Measurements from ENCODE around the gene HMGXB3. TPM values are rescaled to one million over a fixed set of nuclear protein-coding genes. Genes with fewer than 3 reads are reported as not detected.

The HMGXB3 gene
- total RNA-seq, 6 experiments from 2014 or later, result 7.7 to 28.3 (median 12.2) TPM

- Histone ChIP-seq H3K4me1 (peaks cover 0 to 8% (median 2%) of the 10 kb centered on the region in 4 donors), H3K9me3 (no peaks in the 10 kb centered on the region), H3K27ac (no peak overlapping the region), H3K27me3 (no peaks in the 10 kb centered on the region), H3K4me3 (peak overlapping the region; percentile 61 to 68 (median 68)), H3K36me3 (no peaks in the 10 kb centered on the region)
- no peak for ATAC-seq
- TF ChIP-seq CTCF (IDR thresholded peaks at IDR 0.05), result no peak
- TF ChIP-seq POLR2A (IDR thresholded peaks at IDR 0.05), result no peak
- intact Hi-C loops (cut with DNase I), result no loop called here
- WGBS (ENCODE audit: insufficient coverage, low coverage, low lambda C conversion rate, missing lambda C conversion rate), result 34% methylated on average over 7 of the region's 23 CpGs
- no peak for DNase-seq
Measured at GRCh38 chr5:149961186-149961685, 39.3 kb upstream of the HMGXB3 start.

GRCh38 chr5:149961957-149962409 lies 38.6 kb upstream of the HMGXB3 start:
- DNase-seq, result no peak
- Histone ChIP-seq H3K4me1 (peaks cover 0 to 8% (median 2%) of the 10 kb centered on the region in 4 donors), H3K4me3 (no peak overlapping the region), H3K36me3 (no peaks in the 10 kb centered on the region), H3K27ac (no peak overlapping the region), H3K27me3 (no peaks in the 10 kb centered on the region), H3K9me3 (no peaks in the 10 kb centered on the region)
- TF ChIP-seq CTCF (IDR thresholded peaks at IDR 0.05) (peak; percentile 28 to 47 (median 32)), POLR2A (IDR thresholded peaks at IDR 0.05) (no peak)
- ATAC-seq, result no peak
- intact Hi-C loops (cut with DNase I), result no loop called here
- 54% methylated on average over 6 of the region's 6 CpGs for WGBS (ENCODE audit: insufficient coverage, low coverage, low lambda C conversion rate, missing lambda C conversion rate)

GRCh38 chr5:149962601-149963300 lies 37.8 kb upstream of the HMGXB3 start:
- intact Hi-C loops (cut with DNase I), result no loop called here
- H3K4me1 ChIP-seq, result peaks cover 0 to 8% (median 2%) of the 10 kb centered on the region in 4 donors
- no peak overlapping the region for H3K4me3 ChIP-seq
- H3K36me3 ChIP-seq, result no peaks in the 10 kb centered on the region
- no peak for DNase-seq
- 85% methylated on average over 4 of the region's 5 CpGs for WGBS (ENCODE audit: insufficient coverage, low coverage, low lambda C conversion rate, missing lambda C conversion rate)
- ATAC-seq, result no peak
- no peaks in the 10 kb centered on the region for H3K9me3 ChIP-seq
- TF ChIP-seq POLR2A (IDR thresholded peaks at IDR 0.05), result no peak
- TF ChIP-seq CTCF (IDR thresholded peaks at IDR 0.05), result no peak
- no peaks in the 10 kb centered on the region for H3K27me3 ChIP-seq
- H3K27ac ChIP-seq, result no peak overlapping the region

GRCh38 chr5:149963729-149964128 lies 36.8 kb upstream of the HMGXB3 start:
- 100% methylated on average over 1 of the region's 3 CpGs for WGBS (ENCODE audit: insufficient coverage, low coverage, low lambda C conversion rate, missing lambda C conversion rate)
- ATAC-seq, result no peak
- H3K27me3 ChIP-seq, result no peaks in the 10 kb centered on the region
- H3K9me3 ChIP-seq, result no peaks in the 10 kb centered on the region
- no peak for TF ChIP-seq CTCF (IDR thresholded peaks at IDR 0.05)
- TF ChIP-seq POLR2A (IDR thresholded peaks at IDR 0.05), result no peak
- H3K4me3 ChIP-seq, result no peak overlapping the region
- H3K36me3 ChIP-seq, result no peaks in the 10 kb centered on the region
- peaks cover 0 to 8% (median 2%) of the 10 kb centered on the region in 4 donors for H3K4me1 ChIP-seq
- intact Hi-C loops (cut with DNase I), result no loop called here
- DNase-seq, result no peak
- H3K27ac ChIP-seq, result no peak overlapping the region
